Activated T-cell treated with anti-CD3 and anti-CD28 coated beads, Interleukin-2, amount 50 U/mL, for 24 hours (primary cell): ENCODE data around the gene TTLL9.
"Not testable (repeated sequence)": the region's sequence is repeated elsewhere in the genome, so short reads cannot be mapped to it uniquely, and the experiment has no call there.

ENCODE experiments used
- DNase-seq: peaks from one replicate; pipeline ENCODE4 v3.0.0-alpha.2; 2020
- H3K27ac Mint-ChIP-seq: 2 replicates; pipeline ENCODE4 v1.8.0; 2020; ENCODE audit warnings: mild to moderate bottlenecking, mixed read lengths
- H3K27me3 Mint-ChIP-seq: 2 replicates; pipeline ENCODE4 v1.8.0; 2020; ENCODE audit warnings: mixed read lengths
- H3K36me3 Mint-ChIP-seq: 2 replicates; pipeline ENCODE4 v1.8.0; 2020; ENCODE audit warnings: low read depth, mixed read lengths
- H3K4me1 Mint-ChIP-seq: 2 replicates; pipeline ENCODE4 v1.8.0; 2020; ENCODE audit warnings: low read depth, mixed read lengths
- H3K4me3 Mint-ChIP-seq: 2 replicates; pipeline ENCODE4 v1.8.0; 2020; ENCODE audit warnings: mild to moderate bottlenecking, moderate library complexity, mixed read lengths
- H3K9me3 Mint-ChIP-seq: 2 replicates; pipeline ENCODE4 v1.8.0; 2020; ENCODE audit warnings: mixed read lengths

The TTLL9 gene, protein sequence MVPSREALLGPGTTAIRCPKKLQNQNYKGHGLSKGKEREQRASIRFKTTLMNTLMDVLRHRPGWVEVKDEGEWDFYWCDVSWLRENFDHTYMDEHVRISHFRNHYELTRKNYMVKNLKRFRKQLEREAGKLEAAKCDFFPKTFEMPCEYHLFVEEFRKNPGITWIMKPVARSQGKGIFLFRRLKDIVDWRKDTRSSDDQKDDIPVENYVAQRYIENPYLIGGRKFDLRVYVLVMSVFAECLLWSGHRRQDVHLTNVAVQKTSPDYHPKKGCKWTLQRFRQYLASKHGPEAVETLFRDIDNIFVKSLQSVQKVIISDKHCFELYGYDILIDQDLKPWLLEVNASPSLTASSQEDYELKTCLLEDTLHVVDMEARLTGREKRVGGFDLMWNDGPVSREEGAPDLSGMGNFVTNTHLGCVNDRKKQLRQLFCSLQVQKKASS

DNA sequence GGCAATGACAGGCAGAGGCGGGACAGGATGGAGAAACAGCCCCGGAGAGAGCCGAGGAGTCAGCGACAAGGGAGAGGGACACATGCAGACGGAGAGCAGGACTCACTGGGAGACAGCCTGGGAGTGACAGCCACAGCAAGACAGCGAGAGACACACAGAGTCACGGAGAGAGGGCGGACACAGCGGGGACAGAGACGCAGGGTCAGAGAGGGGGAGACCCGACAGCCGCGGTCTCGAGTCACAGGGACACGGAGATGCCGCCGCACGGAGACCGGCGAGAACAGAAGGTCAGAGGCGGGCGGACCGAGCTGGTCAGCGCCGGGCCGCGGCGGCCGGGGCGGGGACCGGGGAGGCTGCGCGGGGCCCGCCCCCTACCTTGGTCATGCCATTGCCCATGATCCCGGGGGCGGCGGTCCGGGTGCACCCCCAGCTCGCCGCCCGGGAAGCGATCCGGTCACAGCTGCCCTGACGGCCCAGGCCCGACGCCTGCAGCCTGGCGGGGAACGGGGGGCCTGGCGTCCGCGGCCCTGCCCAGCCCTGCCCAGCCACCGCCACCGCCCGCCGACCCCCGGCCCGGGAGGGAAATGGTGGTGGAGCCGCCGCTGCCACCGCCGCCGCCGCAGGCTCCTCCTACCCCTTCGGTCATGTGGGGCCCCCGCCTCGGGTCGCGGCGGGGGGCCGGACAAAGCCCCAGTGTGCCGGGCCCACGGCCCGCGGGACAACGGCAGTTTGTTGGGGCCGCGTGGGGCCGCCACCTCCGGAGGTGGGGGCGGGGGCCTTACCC lies at the start of gene TTLL9, which contains the start of gene DUSP15:
Gene TTLL9 (plus strand): TSS at position 693 of the 784 bp plus-strand sequence. CDS start 493 bp downstream, outside the sequence.
Gene DUSP15 (minus strand): TSS at position 586 of the 784 bp plus-strand sequence. CDS start 190 bp downstream, at position 396.
- peaks cover 47% of the 10 kb centered on the region for H3K27me3 Mint-ChIP-seq

DNA sequence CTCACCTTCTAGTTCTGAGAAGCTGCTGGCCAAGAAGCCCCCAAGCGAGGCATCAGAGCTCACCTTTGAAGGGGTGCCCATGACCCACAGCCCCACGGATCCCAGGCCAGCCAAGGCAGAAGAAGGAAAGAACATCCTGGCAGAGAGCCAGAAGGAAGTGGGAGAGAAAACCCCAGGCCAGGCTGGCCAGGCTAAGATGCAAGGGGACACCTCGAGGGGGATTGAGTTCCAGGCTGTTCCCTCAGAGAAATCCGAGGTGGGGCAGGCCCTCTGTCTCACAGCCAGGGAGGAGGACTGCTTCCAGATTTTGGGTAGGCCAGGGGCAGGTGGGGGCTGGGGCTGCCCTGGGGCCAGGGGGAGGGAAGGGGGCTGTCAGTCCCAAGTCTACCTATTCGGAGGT lies 49.0 kb upstream of the TTLL9 start:
- H3K9me3 Mint-ChIP-seq, result no peaks in the 10 kb centered on the region
- H3K27ac Mint-ChIP-seq, result no peak overlapping the region
- H3K36me3 Mint-ChIP-seq, result no peaks in the 10 kb centered on the region
- H3K4me3 Mint-ChIP-seq, result no peak overlapping the region
- no peak for DNase-seq
- no peaks in the 10 kb centered on the region for H3K27me3 Mint-ChIP-seq
- H3K4me1 Mint-ChIP-seq, result peaks cover 2% of the 10 kb centered on the region

More for the DNA sequence above, at the start of gene TTLL9, which contains the start of gene DUSP15:
- Mint-ChIP-seq H3K36me3 (no peaks in the 10 kb centered on the region), H3K4me3 (peak within 1 kb of the TSS; percentile 75), H3K9me3 (no peaks in the 10 kb centered on the region), H3K4me1 (peaks cover 10% of the 10 kb centered on the region), H3K27ac (peak within 1 kb of the TSS; percentile 74)
- DNase-seq, result peak; percentile 49

DNA sequence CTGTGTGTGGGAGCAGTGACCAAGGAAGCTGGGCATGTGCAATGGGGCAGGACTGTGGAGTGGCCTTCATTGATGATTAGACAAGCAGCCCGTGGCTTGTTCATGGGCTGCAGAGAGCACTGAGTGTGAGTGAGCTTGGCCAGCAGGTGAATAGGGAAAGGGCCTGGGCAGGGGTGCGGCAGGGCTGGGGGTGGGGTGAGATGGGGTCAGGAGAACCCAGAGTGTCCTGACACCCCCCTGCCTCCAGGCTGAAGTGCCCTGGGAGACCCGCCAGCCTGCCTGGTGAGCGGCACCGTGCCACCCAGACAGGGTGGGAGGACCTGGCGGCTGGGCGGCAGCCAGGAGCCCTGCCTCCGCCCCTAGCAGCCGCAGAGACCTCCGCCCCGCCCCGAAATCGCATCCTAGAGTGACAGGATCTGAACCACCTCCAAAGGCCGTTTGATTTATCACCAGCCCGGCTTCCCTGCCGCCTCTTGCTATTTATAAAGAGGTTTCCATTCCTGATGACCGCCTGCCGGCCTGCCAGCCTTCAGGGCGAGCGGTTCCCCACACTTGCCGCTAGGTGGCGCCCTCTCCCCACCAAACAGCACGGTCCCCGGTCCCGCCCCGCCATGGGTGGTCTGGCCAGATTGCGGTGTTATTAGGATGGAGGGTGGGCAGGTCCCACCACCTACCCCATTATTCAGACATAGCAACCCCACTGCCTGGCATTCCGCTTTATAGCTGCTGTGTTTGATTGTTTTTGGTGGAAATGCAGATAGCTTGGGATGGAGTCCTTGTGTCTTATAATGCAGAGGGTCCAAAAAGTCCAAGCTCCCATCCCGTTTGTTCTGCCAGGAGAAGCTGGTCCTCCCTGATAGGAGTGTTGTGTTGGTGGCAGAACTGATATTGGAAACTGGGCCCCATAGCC lies 47.8 kb upstream of the TTLL9 start:
- Mint-ChIP-seq H3K27ac (no peak overlapping the region), H3K36me3 (no peaks in the 10 kb centered on the region), H3K4me3 (no peak overlapping the region)

DNA sequence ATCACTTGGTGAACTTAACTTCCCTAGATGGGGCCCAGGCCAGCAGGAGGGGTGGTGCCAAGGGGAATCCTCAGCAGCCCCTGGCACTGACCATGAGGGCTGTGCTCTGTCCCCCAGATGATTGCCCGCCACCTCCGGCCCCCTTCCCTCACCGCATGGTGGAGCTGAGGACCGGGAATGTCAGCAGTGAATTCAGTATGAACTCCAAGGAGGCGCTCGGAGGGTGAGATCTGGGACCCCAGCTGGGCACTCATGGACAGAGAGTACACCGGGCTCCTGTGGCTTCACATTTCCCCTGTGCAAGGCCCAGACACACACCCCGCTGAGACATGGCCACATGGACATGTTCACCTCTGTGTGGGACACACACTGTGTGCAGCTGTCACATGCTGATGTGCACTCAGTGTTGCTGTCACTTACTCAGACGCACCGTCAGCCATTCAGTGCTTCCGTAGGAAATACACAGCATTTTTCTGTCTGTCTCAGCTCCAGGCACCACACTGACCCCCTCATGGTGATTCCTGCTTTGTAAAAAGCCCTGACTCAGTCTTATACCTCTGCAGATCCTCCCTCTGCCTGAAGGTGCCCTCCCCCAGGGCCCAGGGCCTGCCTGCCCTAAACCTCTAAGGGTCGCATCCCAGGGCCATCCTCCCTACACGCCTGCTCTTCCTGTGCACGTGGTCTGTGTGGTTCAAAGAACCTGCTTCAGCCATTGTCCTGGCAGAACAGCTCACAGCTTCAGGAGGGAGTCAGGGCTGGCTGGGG lies 46.9 kb upstream of the TTLL9 start:
- Mint-ChIP-seq H3K9me3 (no peaks in the 10 kb centered on the region), H3K4me3 (no peak overlapping the region), H3K36me3 (no peaks in the 10 kb centered on the region), H3K4me1 (peaks cover 2% of the 10 kb centered on the region), H3K27ac (no peak overlapping the region), H3K27me3 (no peaks in the 10 kb centered on the region)
- DNase-seq, result no peak

More for the DNA sequence above, 47.8 kb upstream of the TTLL9 start:
- peak; percentile 88 for DNase-seq
- no peaks in the 10 kb centered on the region for H3K9me3 Mint-ChIP-seq
- peaks cover 2% of the 10 kb centered on the region for H3K4me1 Mint-ChIP-seq
- no peaks in the 10 kb centered on the region for H3K27me3 Mint-ChIP-seq

DNA sequence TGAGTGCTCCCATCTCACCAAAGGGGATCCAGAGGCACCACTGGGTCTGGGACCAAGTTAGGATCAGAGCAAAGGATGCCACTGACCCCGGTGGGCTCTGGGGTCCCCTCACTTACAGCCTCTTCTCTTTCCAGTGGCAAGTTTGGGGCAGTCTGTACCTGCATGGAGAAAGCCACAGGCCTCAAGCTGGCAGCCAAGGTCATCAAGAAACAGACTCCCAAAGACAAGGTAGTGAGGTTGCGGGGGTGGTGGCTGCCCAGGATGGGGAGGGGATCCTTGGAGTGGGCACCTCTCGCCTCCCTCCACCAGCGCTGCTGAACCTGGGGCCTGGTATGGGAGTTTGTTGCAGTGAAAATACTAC lies 46.3 kb upstream of the TTLL9 start:
- Mint-ChIP-seq H3K4me3 (no peak overlapping the region), H3K36me3 (no peaks in the 10 kb centered on the region), H3K27me3 (no peaks in the 10 kb centered on the region), H3K27ac (no peak overlapping the region), H3K4me1 (peaks cover 2% of the 10 kb centered on the region), H3K9me3 (no peaks in the 10 kb centered on the region)
- no peak for DNase-seq

DNA sequence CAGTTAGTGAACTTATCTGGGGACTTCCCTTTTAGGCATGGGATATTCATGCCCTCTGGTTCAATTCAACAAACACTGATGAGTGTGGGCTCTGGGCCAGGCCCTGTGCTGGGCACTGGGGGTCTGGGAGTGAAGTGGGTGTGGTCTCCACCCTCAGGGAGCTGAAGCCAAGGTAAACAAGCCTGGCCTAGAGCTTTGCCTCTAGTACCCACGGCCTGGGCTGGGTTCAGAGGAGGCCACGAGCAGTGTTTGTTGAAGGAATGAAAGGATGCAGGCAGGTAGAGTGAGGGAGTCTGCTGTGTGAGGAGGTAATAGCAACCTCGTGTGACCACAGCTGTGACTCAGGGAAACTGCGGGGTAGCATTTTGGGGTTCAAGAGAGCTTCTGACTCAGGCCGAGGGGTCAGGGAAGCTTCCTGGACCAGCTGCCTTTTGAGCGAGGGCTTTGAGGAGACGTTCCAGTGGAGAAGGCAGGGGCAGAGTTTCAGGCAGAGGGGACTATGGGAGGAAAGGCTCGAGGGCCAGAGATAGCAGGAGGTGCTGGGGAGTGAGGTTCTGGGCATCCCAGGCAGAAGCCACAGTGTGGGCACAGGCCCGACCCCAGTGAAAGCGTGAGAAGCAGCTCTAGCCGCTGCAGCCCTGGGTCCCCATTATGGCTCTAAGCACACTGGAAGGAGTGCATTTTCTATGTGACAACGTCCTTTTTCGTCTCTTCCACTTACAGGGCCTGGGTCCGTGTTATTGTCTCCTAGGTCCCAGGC lies 45.7 kb upstream of the TTLL9 start:
- Mint-ChIP-seq H3K27me3 (no peaks in the 10 kb centered on the region), H3K4me3 (no peak overlapping the region), H3K27ac (no peak overlapping the region), H3K9me3 (no peaks in the 10 kb centered on the region), H3K36me3 (no peaks in the 10 kb centered on the region), H3K4me1 (peaks cover 2% of the 10 kb centered on the region)
- no peak for DNase-seq

DNA sequence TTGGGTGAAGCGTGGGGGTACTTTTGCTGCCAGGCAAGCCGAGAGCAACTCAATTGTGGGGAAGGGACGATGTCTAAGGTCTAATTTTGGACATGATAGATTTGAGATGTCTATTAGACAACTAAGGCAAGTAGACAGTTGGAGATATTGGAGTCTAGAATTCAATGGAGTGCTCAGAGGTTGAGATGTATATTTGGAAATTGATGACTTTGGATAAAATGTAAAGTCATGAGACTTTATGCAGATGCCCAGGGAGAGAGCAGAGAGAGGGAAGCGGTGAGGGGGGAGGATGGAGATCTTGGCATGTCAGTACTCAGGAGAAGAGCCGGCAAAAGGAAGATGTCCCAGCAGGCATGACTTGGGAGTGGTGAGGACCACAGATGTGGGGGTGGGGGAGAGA lies 44.4 kb upstream of the TTLL9 start:
- H3K4me1 Mint-ChIP-seq, result peaks cover 2% of the 10 kb centered on the region
- H3K9me3 Mint-ChIP-seq, result no peaks in the 10 kb centered on the region
- H3K27me3 Mint-ChIP-seq, result no peaks in the 10 kb centered on the region
- H3K4me3 Mint-ChIP-seq, result no peak overlapping the region
- no peaks in the 10 kb centered on the region for H3K36me3 Mint-ChIP-seq
- no peak for DNase-seq
- H3K27ac Mint-ChIP-seq, result no peak overlapping the region

DNA sequence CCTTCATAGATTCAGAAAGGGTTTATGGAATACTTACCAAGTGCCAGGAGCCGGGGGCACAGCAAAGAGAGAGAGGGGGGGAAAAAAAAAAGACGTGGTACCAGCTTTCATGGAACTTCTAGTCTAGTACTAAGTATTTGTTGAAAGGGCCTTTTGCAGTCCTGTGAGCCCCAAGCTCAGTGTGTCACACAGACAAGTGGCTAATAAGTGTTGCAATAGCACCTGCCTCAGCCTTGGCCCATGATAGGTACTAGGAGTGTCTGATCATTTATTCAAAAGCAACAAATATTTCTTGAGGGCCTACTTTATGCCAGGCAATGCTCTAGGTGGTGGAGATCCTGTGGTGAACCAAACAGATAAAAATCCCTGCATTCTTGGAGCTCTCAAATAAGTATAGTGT lies 43.4 kb upstream of the TTLL9 start:
- H3K36me3 Mint-ChIP-seq, result no peaks in the 10 kb centered on the region
- no peaks in the 10 kb centered on the region for H3K9me3 Mint-ChIP-seq
- no peaks in the 10 kb centered on the region for H3K27me3 Mint-ChIP-seq
- H3K27ac Mint-ChIP-seq, result no peak overlapping the region
- no peak overlapping the region for H3K4me3 Mint-ChIP-seq
- DNase-seq, result no peak
- peaks cover 2% of the 10 kb centered on the region for H3K4me1 Mint-ChIP-seq

DNA sequence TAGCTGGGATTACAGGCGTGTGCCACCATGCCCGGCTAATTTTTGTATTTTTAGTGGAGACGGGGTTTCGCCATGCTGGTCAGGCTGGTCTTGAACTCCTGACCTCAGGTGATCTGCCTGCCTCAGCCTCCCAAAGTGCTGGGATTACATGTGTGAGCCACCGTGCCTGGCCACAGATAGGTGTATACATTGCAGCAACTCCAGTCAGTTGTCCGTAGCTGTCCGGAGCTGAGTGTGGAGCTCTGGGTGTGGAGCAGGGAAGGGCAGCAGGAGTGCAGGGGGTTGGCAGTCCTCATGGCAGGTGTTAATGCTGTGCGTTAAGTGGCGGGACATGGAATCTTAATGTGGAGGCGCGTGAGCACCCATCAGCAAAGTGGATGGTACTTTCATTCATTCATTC lies 42.4 kb upstream of the TTLL9 start:
- not testable (repeated sequence) for H3K9me3 Mint-ChIP-seq, DNase-seq, H3K4me1 Mint-ChIP-seq, H3K27ac Mint-ChIP-seq, H3K36me3 Mint-ChIP-seq, H3K27me3 Mint-ChIP-seq, H3K4me3 Mint-ChIP-seq

DNA sequence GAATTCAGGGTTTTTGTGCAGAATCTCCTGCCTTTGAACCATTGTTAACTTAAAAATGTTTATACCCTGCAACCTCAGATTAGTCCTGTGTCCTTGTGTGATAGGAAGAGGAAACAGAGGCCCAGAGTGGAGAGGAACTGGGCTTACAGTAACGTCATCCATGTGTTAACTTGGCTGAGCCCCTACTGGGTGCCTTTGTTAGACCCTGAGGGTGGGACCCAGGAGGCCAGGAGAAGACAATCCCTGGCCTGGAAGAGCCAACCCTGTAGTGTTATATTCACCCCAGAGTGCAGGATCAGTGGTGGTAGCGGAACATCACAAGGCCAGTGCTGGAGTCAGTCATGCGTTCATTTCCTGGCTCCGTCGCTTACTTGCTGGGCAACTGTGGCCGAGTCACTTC lies 40.7 kb upstream of the TTLL9 start:
- H3K27me3 Mint-ChIP-seq, result no peaks in the 10 kb centered on the region
- no peaks in the 10 kb centered on the region for H3K4me1 Mint-ChIP-seq
- no peak for DNase-seq
- no peaks in the 10 kb centered on the region for H3K9me3 Mint-ChIP-seq
- H3K36me3 Mint-ChIP-seq, result no peaks in the 10 kb centered on the region
- no peak overlapping the region for H3K4me3 Mint-ChIP-seq
- no peak overlapping the region for H3K27ac Mint-ChIP-seq

DNA sequence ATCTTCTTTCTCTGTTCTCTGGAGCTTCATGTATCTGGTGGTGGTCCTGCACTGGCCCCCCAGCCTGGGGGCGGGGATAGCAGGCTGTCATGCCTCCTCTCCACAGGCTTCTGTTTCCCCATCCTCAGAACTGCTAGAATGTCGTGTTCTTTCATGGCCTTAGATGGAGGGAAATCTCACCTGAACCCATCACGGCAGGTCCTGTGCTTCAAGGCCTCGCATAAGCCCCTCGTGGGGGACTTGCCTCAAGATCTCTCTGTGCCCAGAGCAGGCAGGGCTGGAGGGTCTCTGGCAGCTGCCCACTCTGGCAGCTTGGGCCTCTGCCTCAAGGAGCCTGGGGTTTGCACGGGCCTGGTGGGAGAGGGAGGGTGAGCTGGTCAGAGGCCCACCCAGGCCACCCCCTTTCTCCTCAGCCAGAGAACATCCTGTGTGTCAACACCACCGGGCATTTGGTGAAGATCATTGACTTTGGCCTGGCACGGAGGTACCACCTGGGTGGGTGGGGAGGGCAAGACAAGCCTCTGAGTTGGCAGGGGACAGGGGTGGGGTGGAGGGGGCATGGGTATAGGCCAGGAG lies 39.9 kb upstream of the TTLL9 start:
- Mint-ChIP-seq H3K27me3 (no peaks in the 10 kb centered on the region), H3K4me1 (no peaks in the 10 kb centered on the region), H3K9me3 (no peaks in the 10 kb centered on the region), H3K36me3 (no peaks in the 10 kb centered on the region), H3K4me3 (no peak overlapping the region), H3K27ac (no peak overlapping the region)
- no peak for DNase-seq

DNA sequence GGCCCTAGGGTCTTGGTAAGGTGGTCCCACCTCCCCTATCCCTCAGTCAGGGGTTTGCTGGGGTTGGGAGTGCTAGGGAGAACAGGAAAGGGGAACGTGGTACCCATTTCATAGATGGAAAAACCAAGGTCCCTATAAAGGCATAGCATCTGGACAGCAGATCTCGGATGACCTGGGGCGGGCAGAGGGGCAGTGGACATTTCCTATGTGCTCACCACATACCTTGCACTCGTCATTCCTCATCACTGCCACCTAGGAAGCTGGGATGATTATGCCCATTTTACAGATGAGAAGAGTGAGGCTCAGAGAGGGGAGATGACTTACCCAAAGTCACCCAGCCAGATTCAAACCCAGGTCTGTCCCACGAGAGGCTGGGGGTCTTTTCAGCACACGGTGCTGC lies 39.2 kb upstream of the TTLL9 start:
- H3K27me3 Mint-ChIP-seq, result no peaks in the 10 kb centered on the region
- peaks cover 4% of the 10 kb centered on the region for H3K4me1 Mint-ChIP-seq
- H3K36me3 Mint-ChIP-seq, result no peaks in the 10 kb centered on the region
- no peak overlapping the region for H3K4me3 Mint-ChIP-seq
- DNase-seq, result no peak
- no peaks in the 10 kb centered on the region for H3K9me3 Mint-ChIP-seq
- H3K27ac Mint-ChIP-seq, result no peak overlapping the region

DNA sequence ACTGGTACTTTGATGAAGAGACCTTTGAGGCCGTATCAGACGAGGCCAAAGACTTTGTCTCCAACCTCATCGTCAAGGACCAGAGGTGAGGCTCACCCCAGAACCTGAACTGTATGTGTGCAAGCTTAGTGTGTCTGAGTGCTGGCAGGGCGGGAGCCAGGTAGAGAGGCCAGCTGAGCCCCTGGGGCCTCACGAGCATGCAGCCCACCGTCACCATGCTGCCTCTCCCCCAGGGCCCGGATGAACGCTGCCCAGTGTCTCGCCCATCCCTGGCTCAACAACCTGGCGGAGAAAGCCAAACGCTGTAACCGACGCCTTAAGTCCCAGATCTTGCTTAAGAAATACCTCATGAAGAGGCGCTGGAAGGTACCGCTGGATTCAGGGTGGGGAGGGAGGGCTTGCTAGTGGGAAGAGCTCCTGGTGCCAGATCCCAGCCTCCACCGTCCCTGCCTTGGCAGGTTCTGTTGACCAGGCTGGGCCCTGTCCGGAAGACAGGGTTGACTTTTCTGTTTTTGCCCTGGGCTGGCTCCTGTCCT lies 38.6 kb upstream of the TTLL9 start:
- H3K27ac Mint-ChIP-seq, result peak overlapping the region; percentile 18
- no peaks in the 10 kb centered on the region for H3K27me3 Mint-ChIP-seq
- H3K36me3 Mint-ChIP-seq, result no peaks in the 10 kb centered on the region
- H3K9me3 Mint-ChIP-seq, result no peaks in the 10 kb centered on the region
- no peak for DNase-seq
- H3K4me1 Mint-ChIP-seq, result peaks cover 7% of the 10 kb centered on the region
- H3K4me3 Mint-ChIP-seq, result no peak overlapping the region
